Globus pallidus (tissue), 1 donor: ENCODE measurements around the gene MSI1.
A peak's percentile ranks its signal among the peaks of the same experiment; 100 is the strongest.

ENCODE experiments used
- DNase-seq: peaks from one replicate; pipeline ENCODE4 v3.0.0-alpha.2; 2015; ENCODE audit warnings: low spot score

Gene MSI1

DNA sequence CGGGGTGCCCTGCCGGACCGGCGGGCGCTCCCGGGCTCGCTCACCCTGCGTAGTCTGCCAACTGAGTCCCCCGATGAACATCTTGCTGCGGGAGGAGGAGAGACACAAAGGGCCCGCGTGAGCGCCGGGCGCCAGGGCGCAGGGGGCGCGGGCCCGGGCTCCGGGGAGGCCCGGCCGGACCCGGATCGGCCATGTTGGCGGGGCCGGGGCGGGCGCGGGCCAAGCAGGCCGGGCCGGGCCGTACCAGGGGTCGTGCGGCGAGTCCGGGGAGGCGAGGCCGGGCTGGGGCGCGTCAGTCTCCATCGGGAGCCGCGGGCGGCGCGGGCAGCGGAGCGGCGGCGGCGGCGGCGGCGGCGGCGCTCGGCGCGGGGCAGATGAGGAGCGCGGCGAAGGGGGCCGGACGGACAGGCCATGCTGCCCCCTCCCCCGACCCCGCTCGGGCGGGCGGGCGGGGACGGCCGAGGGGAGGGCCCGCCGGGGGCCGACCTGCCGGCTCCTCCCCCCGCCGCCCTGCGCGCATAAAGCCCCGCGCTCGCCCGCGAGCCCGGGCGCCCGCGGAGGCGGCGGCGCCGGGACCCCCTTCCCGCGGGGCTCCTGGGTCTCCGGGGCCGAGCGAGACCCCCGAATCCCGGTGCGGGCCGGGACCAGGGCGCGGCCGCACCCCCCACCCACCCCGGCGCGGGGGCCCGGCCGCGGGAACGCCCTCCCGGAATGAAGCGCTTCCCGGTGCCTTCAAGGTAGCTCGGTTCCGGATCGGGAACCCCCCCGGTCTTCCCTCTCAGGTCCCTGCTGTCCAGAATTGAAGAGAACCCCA, at the start of gene MSI1:
MSI1 (minus strand) TSS at position 376 of the 814 bp plus-strand sequence; CDS start at position 303, 73 bp downstream.
- DNase-seq, result no peak

DNA sequence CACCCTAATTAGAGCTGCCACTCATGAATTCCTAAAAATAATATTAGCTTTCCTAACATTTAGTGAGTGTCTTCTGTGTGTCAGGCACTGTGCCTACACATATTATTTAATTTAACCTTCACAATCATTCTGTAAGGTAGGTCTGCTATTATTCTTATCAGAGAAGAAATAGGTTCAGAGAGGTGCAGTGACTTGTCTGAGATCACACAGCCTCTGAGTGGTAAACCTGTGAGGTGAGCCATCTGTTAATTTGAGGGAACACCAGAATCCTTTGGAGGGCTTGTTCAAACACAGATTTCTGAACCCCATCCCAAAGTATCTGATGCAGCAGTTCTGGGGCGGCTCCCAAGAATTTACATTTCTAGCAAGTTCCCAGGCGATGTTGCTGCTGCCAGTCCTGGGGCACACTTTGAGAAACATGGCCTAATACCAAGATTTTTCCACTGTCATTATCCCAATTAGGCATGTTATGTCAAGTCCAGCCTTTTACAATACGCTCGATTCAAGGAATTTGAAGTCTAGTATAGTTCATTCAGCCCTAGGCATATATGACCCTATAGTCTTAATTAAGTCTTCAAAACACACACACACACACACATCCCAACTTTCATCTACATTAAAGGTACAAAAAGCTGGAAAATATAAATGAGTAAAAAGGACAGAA, 49.1 kb upstream of the MSI1 start:
- DNase-seq, result no peak

DNA sequence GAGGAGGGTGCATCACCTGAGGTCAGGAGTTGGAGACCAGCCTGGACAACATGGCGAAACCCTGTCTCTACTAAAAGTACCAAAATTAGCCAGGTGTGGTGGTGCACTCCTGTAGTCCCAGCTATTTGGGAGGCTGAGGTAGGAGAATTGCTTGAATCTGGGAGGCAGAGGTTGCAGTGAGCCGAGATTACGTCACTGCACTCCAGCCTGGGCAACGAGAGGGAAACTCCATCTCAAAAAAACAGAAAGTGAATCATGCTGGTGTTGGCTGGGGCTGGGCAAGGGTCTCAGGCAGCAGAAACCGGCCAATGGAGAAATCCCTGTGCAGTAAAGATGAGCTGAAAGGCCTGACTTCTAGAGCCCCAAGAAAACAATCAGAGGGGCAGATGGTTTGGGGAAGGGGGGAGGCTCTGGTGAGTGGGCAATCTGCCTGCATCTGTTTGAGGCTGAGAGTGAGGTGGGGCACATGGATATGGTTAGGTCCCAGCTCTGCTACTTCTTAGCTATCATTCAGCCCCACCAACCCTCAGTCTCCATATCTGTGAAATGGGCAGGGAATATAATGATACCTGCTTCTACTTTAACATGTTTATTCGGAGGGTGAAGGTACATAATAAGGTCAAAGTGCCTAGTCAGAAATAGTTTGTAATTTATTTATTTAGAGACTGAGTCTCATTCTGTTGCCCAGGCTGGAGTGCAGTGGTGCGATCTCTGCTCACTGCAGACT, 47.7 kb upstream of the MSI1 start:
- DNase-seq, result no peak

DNA sequence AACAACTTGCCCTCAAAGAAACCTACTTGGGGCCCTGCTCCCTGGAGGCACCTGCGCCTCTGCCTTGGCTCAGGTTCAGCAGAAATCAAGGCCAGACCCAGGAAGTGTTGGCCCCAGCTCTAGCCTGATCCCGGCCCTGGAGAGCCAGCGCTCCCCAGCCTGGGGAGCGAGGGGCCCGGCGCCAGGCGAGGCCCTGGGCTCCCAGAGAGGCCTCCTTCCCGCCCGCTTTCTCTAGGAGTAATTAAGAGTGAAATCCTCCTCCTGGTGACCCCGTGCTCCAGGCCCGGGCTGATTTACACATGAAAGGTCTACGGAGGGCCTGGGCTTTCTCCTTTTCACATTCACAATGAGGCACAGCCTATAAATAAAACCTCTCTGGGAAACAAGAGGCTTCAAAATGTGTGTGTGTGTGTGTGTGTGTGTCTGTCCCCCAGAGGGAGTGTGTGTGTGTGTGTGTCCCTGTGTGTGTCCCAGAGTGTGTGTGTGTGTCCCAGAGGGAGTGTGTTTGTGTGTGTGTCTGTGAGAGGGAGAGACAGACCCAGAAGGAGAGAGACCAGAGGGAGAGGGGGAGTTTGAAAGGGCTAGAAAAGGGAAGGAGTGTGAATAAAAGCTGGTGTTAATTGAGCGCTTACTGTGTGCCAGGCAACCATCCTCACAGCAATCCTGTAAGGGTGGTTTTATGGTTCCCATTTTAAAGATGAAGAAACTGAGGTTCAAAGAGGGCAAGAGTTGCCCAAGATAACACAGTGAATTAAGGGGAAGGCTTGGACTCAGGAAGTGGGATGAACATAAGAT, 45.1 kb upstream of the MSI1 start:
- peak; percentile 31 for DNase-seq

DNA sequence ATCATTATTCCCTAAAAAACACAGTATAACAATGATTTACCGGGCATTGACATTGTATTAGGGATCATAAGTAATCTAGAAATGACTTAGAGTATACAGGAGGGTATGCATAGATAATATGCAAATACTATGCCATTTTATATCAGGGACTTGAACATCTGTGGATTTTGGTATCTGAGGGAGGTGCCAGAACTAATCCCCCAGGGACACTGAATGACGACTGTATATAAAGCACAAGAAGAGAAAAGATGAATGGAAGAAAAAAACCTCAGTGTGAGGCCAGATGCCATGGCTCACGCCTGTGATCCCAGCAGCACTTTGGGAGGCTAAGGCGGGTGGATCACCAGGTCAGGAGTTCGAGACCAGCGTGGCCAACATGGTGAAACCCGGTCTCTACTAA, 43.5 kb upstream of the MSI1 start:
- no peak for DNase-seq

DNA sequence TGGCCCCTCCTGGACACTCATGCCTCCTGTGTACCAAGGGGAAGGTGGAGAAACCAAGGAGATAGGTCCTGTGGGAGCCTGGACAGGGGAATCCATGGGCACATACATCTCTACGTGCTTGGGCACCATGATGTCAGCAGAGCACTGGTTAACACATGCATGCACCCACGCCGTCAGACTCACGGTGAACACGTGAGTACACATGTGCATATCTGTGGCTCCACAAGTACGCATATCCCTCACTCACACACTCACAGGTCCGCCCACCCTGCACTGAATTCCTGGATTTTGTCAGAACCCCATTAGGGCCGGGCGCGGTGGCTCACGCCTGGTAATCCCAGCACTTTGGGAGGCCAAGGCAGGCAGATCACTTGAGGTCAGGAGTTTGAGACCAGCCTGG, 39.8 kb upstream of the MSI1 start:
- DNase-seq, result no peak

DNA sequence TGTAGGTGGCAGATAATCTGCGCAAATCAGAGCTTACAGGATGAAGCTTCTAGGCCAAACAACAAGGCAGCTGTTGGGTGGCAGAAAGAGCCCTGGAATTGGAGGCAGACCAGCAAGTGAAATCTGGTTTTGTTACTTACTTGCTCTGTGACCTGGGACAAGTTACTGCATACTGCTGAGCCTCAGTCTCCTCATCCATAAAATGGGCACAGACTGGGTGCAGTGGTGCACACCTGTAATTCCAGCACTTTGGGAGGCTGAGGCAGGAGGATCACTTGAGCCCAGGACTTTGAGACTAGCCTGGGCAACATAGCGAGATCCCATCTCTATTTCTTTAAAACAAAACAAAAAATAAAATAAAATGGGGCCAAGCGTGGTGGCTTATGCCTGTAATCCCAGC, 37.6 kb upstream of the MSI1 start:
- no peak for DNase-seq

DNA sequence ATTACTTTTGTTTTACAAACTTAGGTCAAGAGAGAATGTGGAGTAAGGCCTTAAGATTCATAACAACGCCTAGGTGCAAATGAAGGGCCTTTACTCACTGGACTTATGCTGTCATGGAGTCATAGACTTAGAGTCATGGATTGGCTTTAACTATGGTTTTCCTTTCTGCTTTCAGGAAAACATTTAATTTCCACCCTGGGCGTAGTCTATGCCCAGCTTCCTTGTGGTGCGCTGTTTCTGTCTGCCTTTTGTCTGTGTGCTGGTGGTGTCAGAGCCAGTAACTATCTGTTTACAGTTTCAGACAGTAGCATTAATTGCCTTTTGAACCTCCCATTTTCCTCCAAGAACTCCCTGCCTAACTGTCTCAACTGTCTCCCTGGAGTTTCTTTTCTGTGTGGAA, 37.1 kb upstream of the MSI1 start:
- no peak for DNase-seq

DNA sequence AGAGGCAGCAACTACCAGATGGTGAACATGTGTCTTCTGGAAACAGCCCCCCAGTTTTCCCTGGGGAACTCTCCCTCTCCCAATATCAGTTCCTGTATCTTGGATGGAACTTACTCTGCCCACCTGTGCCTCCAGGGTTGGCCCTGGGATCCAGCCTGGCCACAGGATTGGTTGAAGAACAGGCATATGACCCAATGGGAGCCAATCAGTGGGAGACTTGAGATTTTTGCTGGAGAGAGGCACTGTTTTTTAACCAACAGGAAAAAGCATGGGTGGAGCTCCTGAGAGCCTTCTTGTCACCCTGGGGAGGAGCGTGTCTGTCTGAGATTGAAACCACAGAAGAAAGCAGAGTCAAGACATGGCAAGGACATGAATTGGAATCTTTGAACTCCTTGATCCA, 35.3 kb upstream of the MSI1 start:
- DNase-seq, result no peak

DNA sequence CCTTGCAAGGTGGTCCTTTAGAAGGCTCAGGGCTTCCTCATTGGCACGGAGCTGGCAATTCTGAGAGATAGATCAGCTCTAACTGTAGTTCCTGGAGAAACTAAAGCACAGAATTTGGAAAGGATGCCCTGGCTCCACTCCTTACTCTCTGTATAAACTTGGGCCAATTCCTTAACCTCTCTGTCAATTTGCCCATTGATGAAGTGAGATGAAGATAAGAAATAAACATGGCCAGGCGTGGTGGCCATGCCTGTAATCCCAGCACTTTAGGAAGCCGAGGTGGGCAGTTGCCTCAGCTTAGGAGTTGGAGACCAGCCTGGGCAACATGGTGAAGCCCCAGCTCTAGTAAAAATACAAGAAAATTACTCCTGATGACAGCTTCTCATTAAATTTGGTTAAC, 34.9 kb upstream of the MSI1 start:
- DNase-seq, result no peak

DNA sequence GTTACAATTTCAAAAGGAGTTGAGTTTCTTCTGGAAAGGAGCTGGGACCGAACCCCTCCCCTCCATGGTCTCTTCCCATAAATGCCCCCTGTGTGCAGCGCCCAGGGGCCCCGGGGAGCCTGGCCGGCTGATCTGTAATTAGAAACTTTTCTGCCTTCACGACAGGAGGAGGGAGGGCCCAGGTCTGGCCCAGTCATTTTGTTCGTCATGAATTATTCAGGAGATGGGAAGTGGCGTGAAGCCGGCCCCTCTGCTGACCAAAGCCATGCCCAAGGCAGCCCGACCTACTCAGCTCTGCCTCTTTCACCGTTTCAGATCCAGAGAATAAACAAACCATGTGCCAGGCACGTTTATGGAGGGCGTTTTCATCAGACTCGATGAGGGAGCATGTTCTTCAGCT, 33.3 kb upstream of the MSI1 start:
- DNase-seq, result no peak

DNA sequence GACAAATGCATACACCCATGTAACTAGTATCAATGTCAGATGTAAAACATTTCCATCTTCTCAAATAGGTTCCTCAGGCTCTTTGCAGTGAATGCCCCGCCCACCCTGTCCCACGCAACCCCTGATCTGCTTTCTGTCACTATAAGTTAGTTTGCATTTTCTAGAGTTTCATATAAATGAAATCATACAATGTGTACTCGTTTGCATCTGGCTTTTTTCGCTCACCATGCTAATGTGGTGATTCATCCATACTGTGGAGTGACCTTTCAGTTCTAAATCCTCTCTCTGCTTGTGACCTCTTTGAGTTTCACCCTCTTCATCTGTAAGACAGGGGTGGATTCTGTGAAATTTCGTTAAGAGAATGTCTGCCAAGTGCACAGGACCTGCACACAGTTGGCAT, 30.6 kb upstream of the MSI1 start:
- DNase-seq, result no peak

DNA sequence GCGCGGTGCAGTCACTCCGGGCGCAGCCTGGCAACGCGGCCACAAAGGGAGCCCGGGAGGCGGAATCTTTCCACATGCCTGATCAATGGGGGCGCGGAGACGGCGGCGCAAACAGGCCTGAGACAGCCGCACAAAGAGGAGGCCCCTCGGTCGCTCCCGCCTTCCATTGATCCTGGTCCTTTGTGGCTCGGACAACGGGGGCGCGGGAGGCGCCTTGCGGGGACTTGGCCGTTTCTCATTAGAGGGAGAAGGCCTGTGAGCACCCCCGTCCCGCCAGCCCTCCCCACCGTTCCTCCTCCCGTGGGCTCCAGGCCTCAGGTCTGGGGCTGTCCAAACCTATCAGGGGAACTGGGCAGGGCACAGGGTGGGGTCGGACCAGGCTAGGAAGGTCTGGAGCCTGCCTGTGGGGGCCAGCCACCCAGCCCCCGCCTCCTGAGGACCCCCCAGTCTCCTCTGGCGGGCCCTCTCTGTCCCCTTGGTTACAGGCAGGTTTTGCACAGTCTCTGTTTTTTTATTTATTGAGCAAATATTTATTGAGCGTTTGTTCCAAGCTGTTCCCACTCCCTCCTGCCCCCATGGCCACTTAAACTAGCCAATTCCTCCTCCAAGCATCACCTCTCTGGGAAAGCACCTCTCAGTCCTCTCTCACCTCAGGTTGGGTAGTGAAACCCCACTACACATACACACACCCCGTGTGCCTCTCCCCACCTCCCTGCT, 29.0 kb upstream of the MSI1 start:
- no peak for DNase-seq

DNA sequence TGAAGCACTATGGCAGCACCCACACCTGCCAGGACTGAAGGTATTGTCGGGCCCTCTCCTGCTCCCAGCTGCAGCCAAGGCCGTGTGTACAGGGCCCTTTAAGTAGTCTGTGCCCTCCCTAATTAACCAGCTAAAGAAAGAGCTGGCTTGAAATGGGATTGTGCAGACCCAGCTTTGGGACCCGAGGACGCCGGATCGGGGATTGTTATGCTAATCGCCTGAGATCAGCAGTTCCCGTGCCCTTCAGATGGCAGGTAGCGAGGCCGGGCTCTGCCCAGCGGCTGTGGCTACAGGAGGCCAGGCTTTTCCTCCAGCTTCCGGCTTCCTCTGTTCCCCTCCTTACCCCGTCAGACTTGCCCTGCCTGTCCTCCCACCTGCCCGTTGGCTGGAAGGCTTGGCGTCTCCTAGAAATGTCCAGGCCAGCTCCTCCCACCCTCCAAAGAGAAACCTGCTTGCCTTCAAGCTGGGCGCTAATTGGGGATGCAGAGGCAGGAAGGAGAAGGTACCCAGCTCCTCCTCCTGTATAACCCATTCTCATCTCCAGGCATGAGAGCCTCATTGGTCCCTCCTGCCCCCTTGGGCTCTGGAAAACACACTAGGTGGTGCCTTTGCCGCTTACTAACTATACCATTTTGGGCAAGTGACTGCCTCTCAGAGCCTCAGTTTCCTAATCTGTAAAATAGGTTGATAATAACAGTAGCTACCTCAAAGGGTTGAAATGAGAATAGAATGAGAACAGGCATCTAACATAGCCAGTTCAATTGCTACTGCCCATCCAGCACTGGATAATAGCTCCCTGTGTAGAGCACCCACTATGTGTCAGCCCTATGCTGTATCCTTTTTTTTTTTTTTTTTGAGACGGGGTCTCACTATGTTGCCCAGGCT, 25.8 kb upstream of the MSI1 start:
- no peak for DNase-seq

DNA sequence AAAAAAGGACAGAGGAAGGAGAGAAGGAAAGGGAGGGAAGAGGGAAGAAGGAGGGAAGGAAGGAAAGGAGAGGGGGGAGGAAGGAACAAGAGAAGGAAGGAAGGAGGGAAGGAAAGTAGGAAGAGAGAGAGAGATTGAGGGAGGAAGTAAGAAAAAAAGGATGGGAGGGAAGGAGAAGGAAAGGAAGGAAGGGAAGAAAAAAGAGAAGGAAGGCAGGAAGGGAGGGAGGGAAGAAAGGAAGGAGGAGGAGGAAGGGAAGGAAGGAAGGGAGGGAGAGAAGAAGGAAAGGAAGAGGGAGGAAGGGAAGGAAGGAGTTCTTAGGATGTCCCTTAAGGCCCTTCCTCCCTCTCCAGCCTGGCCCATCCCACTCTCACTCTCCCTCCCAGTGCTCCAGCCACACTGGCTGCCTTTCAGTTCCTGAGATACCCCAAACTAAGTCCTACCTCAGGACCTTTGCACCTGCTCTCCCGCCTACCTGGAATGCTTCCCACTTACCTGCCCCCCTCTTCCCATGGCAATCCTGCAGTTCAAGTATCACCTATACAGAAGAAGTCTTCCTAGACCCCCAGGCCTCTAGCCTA, 21.7 kb upstream of the MSI1 start:
- DNase-seq, result no peak

DNA sequence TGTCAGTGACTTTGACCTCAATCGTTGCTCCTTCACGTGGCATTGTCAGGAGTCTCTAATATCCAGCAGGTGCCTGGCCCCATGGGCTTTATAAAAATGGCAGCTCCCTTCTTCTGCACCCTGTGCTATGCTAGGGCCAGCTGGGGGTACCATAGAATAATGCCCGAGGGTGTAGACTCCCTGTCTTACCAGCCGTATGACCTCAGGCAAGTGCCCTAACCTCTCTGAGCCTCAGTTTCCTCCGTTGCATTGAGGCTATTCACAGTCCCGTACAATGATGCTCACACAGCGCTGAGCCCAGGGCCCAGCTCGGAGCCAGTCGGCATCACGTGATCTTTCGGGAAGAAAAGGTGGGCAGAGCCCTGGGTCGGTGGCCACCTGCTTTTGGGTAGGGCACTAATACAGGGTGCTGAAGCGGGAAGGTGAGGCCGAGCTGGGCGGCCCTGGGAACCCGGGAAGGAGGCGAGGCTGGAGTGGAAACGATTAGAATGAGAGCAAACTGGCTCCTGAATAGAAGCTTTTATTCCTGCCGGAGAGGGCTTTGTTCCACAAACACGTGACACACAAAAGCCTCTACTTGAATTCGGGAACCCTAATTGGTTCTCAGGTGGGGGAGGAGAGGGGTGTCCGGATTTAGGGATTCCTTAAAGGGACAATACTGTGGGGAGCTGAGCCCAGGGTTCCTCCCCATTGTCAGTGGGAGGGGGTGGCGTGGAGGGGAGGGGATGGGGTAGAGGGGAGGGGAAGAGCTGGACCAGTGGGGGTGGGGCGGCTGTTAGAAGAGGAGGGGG, 19.9 kb upstream of the MSI1 start:
- peak; percentile 27 for DNase-seq

DNA sequence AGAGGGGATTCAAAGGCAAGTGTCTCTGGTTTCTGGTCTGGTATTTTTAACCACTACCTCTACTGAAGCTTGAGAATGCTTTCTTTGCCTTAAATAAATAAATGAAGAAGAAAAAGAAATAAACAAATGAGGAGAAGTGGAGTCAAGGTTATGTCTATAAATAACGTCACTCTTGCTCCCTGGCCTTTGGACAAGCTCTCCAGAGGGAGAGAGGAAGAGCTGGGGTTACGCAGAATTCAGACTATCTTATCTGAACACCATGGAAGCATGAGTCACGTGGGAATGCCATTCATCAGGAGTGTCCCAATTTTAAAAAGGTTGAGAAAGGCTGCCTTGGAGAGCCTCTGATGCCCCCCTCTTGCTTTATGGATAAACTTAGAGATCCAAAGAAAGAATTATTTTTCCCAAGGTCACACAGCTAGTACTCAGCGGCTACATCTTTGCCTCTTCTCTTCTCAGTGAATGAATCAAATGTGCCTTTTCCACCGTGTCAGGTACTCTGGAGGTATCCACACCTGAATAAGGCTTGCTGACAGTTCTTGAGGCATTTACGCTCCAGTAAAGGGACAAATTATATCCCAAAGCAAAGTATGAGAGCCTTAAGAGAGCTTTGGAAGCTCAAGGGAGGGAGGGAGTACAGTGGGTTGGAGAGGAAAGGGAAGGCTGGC, 12.9 kb upstream of the MSI1 start:
- DNase-seq, result no peak

DNA sequence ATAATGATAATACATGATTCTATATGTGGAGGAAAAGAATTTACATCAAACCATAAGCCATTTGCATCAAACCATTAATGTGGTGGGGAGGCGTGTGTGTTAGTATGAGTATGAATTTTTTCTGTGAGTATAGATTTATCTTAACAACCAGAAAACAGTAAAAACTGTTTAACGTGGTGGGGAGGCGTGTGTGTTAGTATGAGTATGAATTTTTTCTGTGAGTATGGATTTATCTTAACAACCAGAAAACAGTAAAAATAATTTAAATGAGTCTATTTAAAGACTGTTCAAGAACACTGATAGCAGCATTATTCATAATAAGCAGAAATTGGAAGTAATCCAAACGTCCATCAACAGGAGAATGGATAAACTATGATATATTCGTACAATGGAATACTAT, 9.1 kb upstream of the MSI1 start:
- DNase-seq, result no peak

DNA sequence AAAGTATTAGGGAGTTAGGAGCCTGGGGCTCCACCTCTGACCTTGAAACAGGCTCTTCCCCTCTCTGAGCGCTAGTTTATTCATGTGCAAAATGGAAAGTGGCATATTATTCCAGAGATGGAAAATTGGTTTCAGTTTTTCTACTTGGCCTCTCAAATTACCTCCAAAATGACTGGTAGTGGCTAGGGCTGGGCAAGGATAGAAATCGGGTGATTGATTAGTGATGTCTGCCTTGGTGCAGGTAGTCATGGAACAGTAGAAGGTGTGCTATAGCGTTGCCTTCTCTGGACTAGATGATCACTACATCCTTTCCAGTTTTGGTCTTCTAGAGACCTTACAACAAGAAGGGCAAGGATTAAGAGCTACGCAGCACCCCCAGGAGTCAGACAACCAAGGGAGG, 8.6 kb upstream of the MSI1 start:
- DNase-seq, result no peak
